CD4-positive, alpha-beta memory T cell (primary cell): ENCODE data around the gene FOXF1. TPM values are rescaled to one million over a fixed set of nuclear protein-coding genes. Genes with fewer than 3 reads are reported as not detected.

Experiments
- CTCF ChIA-PET: fragments of 350-600 bp; sonication (Branson Sonifier 250); formaldehyde crosslinking; loops from one replicate; lab custom pipeline; 2021; ENCODE audit warnings: inconsistent platforms; ENCODE audit not compliant: partially characterized antibody; lab: Charles Lee
- POLR2A ChIA-PET: fragments of 350-600 bp; sonication (Branson Sonifier 250); formaldehyde crosslinking; loops from one replicate; lab custom pipeline; 2021; ENCODE audit not compliant: partially characterized antibody; lab: Charles Lee
- DNase-seq, 5 donors: peaks; one replicate each; pipeline versions ENCODE4 v3.0.0 to v3.0.0-alpha.2; 2020 to 2022; ENCODE audit warnings: mixed read lengths in 1 of 5
- H3K27ac ChIP-seq: one replicate; pipeline ENCODE4 v1.7.0; 2013; ENCODE audit warnings: low read depth, low read length
- H3K27me3 ChIP-seq: 2 replicates; pipeline ENCODE4 v1.7.0; 2013; ENCODE audit warnings: mild to moderate bottlenecking, low read length, moderate library complexity; ENCODE audit not compliant: insufficient read depth
- H3K36me3 ChIP-seq: 2 replicates; pipeline ENCODE4 v1.7.0; 2013; ENCODE audit warnings: mild to moderate bottlenecking, low read length, moderate library complexity; ENCODE audit not compliant: insufficient read depth
- H3K4me1 ChIP-seq: 2 replicates; pipeline ENCODE4 v1.7.0; 2013; ENCODE audit warnings: mild to moderate bottlenecking, low read length, moderate library complexity; ENCODE audit not compliant: insufficient read depth
- H3K4me3 ChIP-seq, 2 donors: one replicate each; pipeline ENCODE4 v1.7.0; 2013; ENCODE audit warnings: low read length in 2 of 2, mild to moderate bottlenecking in 1 of 2
- H3K9me3 ChIP-seq, 2 donors: one replicate each; pipeline ENCODE4 v1.7.0; 2013; ENCODE audit warnings: low read length in 2 of 2, control low read depth in 1 of 2; ENCODE audit not compliant: control insufficient read depth in 1 of 2
- H3K27ac Mint-ChIP-seq, 7 donors: one replicate each; pipeline ENCODE4 v1.8.0; 2020 to 2021; ENCODE audit warnings: mixed read lengths in 7 of 7, mild to moderate bottlenecking in 6 of 7, inconsistent platforms in 3 of 7, moderate library complexity in 3 of 7
- H3K27me3 Mint-ChIP-seq, 2 donors: one replicate each; pipeline ENCODE4 v1.8.0; 2020 to 2021; ENCODE audit warnings: mixed read lengths in 2 of 2
- H3K36me3 Mint-ChIP-seq, 2 donors: one replicate each; pipeline ENCODE4 v1.8.0; 2020 to 2021; ENCODE audit warnings: mixed read lengths in 2 of 2, inconsistent platforms in 1 of 2, mild to moderate bottlenecking in 1 of 2
- H3K4me1 Mint-ChIP-seq, 4 donors: one replicate each; pipeline ENCODE4 v1.8.0; 2020 to 2021; ENCODE audit warnings: mixed read lengths in 4 of 4, mild to moderate bottlenecking in 1 of 4
- H3K4me3 Mint-ChIP-seq, 8 donors: one replicate each; pipeline ENCODE4 v1.8.0; 2020 to 2021; ENCODE audit warnings: mixed read lengths in 8 of 8, mild to moderate bottlenecking in 7 of 8, moderate library complexity in 6 of 8, inconsistent platforms in 3 of 8
- H3K9me3 Mint-ChIP-seq, 8 donors: one replicate each; pipeline ENCODE4 v1.8.0; 2020 to 2021; ENCODE audit warnings: mixed read lengths in 8 of 8, mild to moderate bottlenecking in 5 of 8, inconsistent platforms in 3 of 8, moderate library complexity in 1 of 8
- intact Hi-C: fragments of 100-400 bp; cut with micrococcal nuclease; formaldehyde crosslinking; loops from one replicate; pipeline ENCODE4 v1.15.1; 2023
- polyA plus RNA-seq, 2 donors: library from polyadenylated mRNA; unstranded; fragments of 300-500 nt; fragmentation: Illumina TruSeq; gene quantifications; one replicate each; pipeline ENCODE4 v1.2.3, GENCODE V29; 2021
- total RNA-seq, 2 experiments: library from RNA; stranded (reverse); gene quantifications; one replicate each; pipeline ENCODE4 v1.2.3, GENCODE V29; 2021

Gene FOXF1
- total and polyA plus RNA-seq, 4 experiments from 2014 or later: not detected

GRCh38 chr16:86480444-86480843 is 29.9 kb upstream of the FOXF1 start:
- Histone ChIP-seq H3K9me3 (no peaks in the 10 kb centered on the region), H3K27ac (no peak overlapping the region), H3K4me3 (no peak overlapping the region), H3K4me1 (no peaks in the 10 kb centered on the region), H3K36me3 (no peaks in the 10 kb centered on the region), H3K27me3 (no peaks in the 10 kb centered on the region)
- H3K36me3 Mint-ChIP-seq: no peaks in the 10 kb centered on the region
- no peak overlapping the region for H3K4me3 Mint-ChIP-seq
- no peak for DNase-seq
- H3K9me3 Mint-ChIP-seq: peaks cover 2 to 11% (median 8%) of the 10 kb centered on the region in 8 donors
- H3K27me3 Mint-ChIP-seq: peaks cover 20 to 31% of the 10 kb centered on the region in 2 donors
- ChIA-PET CTCF (no interaction called here), POLR2A (no interaction called here)
- intact Hi-C loops: no loop called here
- no peak overlapping the region for H3K27ac Mint-ChIP-seq
- no peaks in the 10 kb centered on the region for H3K4me1 Mint-ChIP-seq

- Mint-ChIP-seq H3K27ac (no peak overlapping the region), H3K4me3 (no peak overlapping the region), H3K4me1 (no peaks in the 10 kb centered on the region), H3K36me3 (no peaks in the 10 kb centered on the region), H3K9me3 (peaks cover 2 to 12% (median 8%) of the 10 kb centered on the region in 8 donors), H3K27me3 (peaks cover 20 to 22% of the 10 kb centered on the region in 2 donors)
- Histone ChIP-seq H3K4me1 (no peaks in the 10 kb centered on the region), H3K4me3 (no peak overlapping the region), H3K27ac (no peak overlapping the region), H3K9me3 (no peaks in the 10 kb centered on the region), H3K36me3 (no peaks in the 10 kb centered on the region), H3K27me3 (no peaks in the 10 kb centered on the region)
- no peak for DNase-seq
- ChIA-PET POLR2A (no interaction called here), CTCF (no interaction called here)
- intact Hi-C loops: no loop called here
Measured at GRCh38 chr16:86481607-86482006, 28.7 kb upstream of the FOXF1 start.

- intact Hi-C loops: no loop called here
- Histone ChIP-seq H3K27ac (no peak overlapping the region), H3K27me3 (no peaks in the 10 kb centered on the region), H3K4me3 (no peak overlapping the region), H3K4me1 (no peaks in the 10 kb centered on the region), H3K36me3 (no peaks in the 10 kb centered on the region), H3K9me3 (no peaks in the 10 kb centered on the region)
- Mint-ChIP-seq H3K27me3 (peaks cover 11 to 12% of the 10 kb centered on the region in 2 donors), H3K4me3 (no peak overlapping the region), H3K9me3 (peaks cover 2 to 12% (median 8%) of the 10 kb centered on the region in 8 donors), H3K27ac (no peak overlapping the region), H3K36me3 (no peaks in the 10 kb centered on the region), H3K4me1 (no peaks in the 10 kb centered on the region)
- ChIA-PET POLR2A (no interaction called here), CTCF (no interaction called here)
- DNase-seq: no peak
Measured at GRCh38 chr16:86484240-86484639, 26.1 kb upstream of the FOXF1 start.

GRCh38 chr16:86485746-86486145 is 24.6 kb upstream of the FOXF1 start:
- ChIA-PET POLR2A (no interaction called here), CTCF (no interaction called here)
- no peak overlapping the region for H3K4me3 ChIP-seq
- H3K4me3 Mint-ChIP-seq: no peak overlapping the region
- H3K4me1 ChIP-seq: no peaks in the 10 kb centered on the region
- no peaks in the 10 kb centered on the region for H3K36me3 Mint-ChIP-seq
- H3K27me3 ChIP-seq: no peaks in the 10 kb centered on the region
- no peaks in the 10 kb centered on the region for H3K9me3 ChIP-seq
- DNase-seq: no peak
- no peaks in the 10 kb centered on the region for H3K4me1 Mint-ChIP-seq
- H3K9me3 Mint-ChIP-seq: peaks cover 2 to 12% (median 8%) of the 10 kb centered on the region in 8 donors
- no peak overlapping the region for H3K27ac ChIP-seq
- H3K36me3 ChIP-seq: no peaks in the 10 kb centered on the region
- H3K27me3 Mint-ChIP-seq: peaks cover 20 to 22% of the 10 kb centered on the region in 2 donors
- intact Hi-C loops: no loop called here
- H3K27ac Mint-ChIP-seq: no peak overlapping the region

- CTCF ChIA-PET: no interaction called here
- Mint-ChIP-seq H3K4me1 (peaks cover 0 to 5% (median 2%) of the 10 kb centered on the region in 4 donors), H3K27ac (no peak overlapping the region), H3K36me3 (no peaks in the 10 kb centered on the region), H3K9me3 (peaks cover 0 to 5% (median 0%) of the 10 kb centered on the region in 8 donors), H3K27me3 (peaks cover 50 to 56% of the 10 kb centered on the region in 2 donors), H3K4me3 (no peak overlapping the region)
- Histone ChIP-seq H3K27me3 (peaks cover 19% of the 10 kb centered on the region), H3K9me3 (no peaks in the 10 kb centered on the region), H3K27ac (no peak overlapping the region), H3K4me1 (no peaks in the 10 kb centered on the region), H3K36me3 (no peaks in the 10 kb centered on the region), H3K4me3 (no peak overlapping the region)
- no peak for DNase-seq
- intact Hi-C loops: no loop called here
- POLR2A ChIA-PET: no interaction called here
Measured at GRCh38 chr16:86490859-86491639, 19.3 kb upstream of the FOXF1 start.

GRCh38 chr16:86491640-86492023 is 18.7 kb upstream of the FOXF1 start:
- Mint-ChIP-seq H3K27ac (no peak overlapping the region), H3K4me3 (no peak overlapping the region), H3K27me3 (peaks cover 54% of the 10 kb centered on the region in 2 donors), H3K36me3 (no peaks in the 10 kb centered on the region), H3K4me1 (peaks cover 0 to 5% (median 2%) of the 10 kb centered on the region in 4 donors), H3K9me3 (peaks cover 0 to 5% (median 0%) of the 10 kb centered on the region in 8 donors)
- Histone ChIP-seq H3K27ac (no peak overlapping the region), H3K9me3 (no peaks in the 10 kb centered on the region), H3K4me3 (no peak overlapping the region), H3K36me3 (no peaks in the 10 kb centered on the region), H3K27me3 (peaks cover 22% of the 10 kb centered on the region), H3K4me1 (no peaks in the 10 kb centered on the region)
- DNase-seq: no peak
- intact Hi-C loops: no loop called here
- CTCF ChIA-PET: no interaction called here
- POLR2A ChIA-PET: no interaction called here

- Mint-ChIP-seq H3K36me3 (no peaks in the 10 kb centered on the region), H3K4me1 (peaks cover 0 to 5% (median 2%) of the 10 kb centered on the region in 4 donors), H3K27me3 (peaks cover 56 to 58% of the 10 kb centered on the region in 2 donors), H3K9me3 (peaks cover 0 to 5% (median 0%) of the 10 kb centered on the region in 8 donors), H3K4me3 (no peak overlapping the region), H3K27ac (no peak overlapping the region)
- H3K27me3 ChIP-seq: peaks cover 22% of the 10 kb centered on the region
- no peaks in the 10 kb centered on the region for H3K9me3 ChIP-seq
- ChIA-PET POLR2A (no interaction called here), CTCF (no interaction called here)
- intact Hi-C loops: no loop called here
- no peak overlapping the region for H3K4me3 ChIP-seq
- no peaks in the 10 kb centered on the region for H3K36me3 ChIP-seq
- H3K4me1 ChIP-seq: no peaks in the 10 kb centered on the region
- no peak for DNase-seq
- H3K27ac ChIP-seq: no peak overlapping the region
Measured at GRCh38 chr16:86492267-86492960, 17.9 kb upstream of the FOXF1 start.
